DMS79 treated with DMSO at 0.1 percent for 48 hours (cell line): Measurements from ENCODE around the gene HPD.
"Not testable (repeated sequence)": the region's sequence is repeated elsewhere in the genome, so short reads cannot be mapped to it uniquely, and the experiment has no call there.

ENCODE experiments used
- DNase-seq: peaks from one replicate; lab custom pipeline; 2025; lab: John Stamatoyannopoulos, UW

HPD gene

DNA sequence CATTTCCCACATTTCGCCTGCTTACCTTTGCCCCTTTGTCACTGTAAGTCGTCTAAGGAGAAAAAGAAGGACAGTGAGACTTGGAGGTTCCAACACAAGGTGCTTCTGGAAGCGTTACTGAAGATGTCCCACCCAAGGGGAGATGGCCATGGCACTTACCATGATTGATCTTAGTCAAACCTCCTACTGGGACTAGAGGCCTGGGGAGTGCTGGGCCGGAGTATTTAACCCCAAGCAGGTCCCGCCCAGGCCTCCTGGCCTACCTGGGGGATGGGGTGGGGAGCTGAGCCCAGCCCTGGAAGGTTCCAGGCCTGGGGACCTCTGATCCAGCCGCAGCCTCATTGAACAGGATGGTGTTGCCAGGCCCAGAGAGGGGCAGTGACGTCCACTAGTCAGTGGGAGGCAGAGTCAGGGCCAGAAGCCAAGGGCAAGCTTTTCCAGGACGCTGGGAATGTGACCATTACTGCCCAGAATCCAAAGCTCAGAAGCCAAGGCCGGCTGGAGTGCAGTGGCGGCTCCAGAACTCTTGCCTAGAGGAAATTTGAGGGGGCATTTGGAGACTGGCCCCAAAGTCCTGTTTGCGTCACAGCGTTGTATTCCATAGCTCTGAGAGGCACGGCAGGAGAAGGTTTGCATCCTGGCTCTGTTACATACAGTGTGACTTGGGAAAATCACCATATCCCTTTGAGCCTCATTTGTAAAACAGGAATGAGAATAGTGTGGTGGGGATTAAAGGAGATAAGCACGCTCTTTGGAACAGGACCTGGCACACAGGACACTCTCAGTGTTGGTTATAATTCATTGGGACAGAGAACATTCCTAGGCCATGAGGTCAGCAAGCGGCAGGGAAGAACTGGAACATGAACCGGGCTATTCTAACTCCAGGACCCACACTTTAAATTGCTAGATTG lies at the start of gene HPD:
HPD (minus strand) TSS at position 198 of the 911 bp plus-strand sequence; CDS start at position 162, 36 bp downstream.
- no peak for DNase-seq

DNA sequence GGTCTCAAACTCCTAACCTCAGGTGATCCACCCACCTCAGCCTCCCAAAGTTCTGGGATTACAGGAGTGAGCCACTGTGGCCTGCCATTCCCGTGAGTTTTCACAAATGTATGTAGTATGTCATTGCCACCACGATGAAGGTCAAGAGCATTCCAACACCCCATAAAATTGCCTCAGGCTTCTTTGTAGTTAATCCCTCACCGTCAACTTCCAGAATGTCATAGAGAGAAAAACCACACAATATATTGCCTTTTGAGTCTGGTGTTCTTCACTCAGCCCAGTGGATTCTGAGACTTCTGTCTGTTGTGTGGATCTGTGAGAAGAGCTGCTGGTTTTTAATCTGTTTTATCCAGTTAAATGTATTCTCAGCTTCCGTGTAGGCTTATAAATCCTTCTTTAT lies 47.1 kb upstream of the HPD start:
- DNase-seq, result no peak

DNA sequence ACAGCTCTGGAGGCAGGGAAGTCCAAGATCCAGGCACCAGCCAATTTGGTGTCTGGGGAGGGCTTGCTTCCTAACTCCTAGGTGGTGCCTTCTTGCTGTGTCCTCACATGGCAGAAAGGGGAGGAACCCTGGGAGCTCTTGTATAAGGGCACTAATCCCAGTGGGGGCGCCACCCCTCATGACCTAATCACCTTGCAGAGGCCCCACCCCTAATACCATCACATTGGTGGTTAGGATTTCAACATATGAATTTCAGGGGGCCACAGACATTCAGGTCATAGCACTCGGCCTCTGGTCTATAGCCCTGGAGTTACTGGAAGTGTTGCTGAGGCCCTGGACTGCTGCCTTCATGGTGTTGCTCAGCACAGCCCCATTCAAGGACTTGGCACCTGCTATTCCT lies 44.5 kb upstream of the HPD start:
- DNase-seq, result no peak

DNA sequence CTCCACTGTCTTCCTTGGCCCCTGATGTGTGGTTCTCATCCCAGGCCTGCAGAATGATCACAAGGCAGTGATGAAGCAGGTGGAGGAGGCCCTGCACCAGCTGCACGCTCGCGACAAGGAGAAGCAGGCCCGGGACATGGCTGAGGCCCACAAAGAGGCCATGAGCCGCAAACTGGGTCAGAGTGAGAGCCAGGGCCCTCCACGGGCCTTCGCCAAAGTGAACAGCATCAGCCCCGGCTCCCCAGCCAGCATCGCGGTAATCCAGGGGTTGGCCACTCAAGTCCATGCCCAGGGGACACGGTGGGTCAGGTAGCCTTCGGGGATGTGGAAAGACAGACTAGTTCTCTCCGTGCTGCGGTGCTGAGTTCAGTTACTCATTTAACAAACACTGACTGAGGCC lies 40.9 kb upstream of the HPD start:
- DNase-seq, result no peak

DNA sequence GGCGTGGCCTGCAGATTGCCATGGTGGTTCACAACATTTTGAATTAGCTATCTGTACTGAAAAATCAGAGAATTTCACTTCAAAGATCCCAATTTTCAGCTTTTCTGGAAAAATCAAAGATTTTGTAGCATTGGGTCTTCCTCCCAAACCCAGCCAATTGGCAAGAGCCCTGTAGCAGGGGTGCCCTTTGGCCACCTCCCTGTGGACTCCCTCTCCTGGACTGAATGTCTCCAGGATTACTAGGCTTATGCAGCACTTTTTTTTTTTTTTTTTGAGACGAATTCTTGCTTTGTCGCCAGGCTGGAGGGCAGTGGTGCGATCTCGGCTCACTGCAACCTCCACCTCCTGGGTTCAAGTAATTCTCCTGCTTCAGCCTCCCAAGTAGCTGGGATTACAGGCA lies 39.6 kb upstream of the HPD start:
- DNase-seq, result no peak

DNA sequence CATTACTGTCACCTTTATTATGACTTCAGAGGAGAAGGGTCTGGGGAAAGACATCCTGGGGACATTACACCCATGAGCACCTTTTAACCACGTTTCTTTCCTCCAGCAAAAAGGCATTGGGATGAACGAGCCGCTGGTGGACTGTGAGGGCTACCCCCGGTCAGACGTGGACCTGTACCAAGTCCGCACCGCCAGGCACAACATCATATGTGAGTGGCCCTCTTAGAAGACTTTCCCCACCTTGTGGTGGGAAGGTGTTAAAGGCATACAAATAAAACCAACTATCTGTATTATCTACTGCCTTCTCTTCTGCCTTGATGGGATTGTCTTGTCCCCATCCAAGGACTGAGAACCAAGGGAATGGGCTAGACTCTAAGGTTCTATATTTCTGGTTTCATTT lies 36.0 kb upstream of the HPD start:
- no peak for DNase-seq

DNA sequence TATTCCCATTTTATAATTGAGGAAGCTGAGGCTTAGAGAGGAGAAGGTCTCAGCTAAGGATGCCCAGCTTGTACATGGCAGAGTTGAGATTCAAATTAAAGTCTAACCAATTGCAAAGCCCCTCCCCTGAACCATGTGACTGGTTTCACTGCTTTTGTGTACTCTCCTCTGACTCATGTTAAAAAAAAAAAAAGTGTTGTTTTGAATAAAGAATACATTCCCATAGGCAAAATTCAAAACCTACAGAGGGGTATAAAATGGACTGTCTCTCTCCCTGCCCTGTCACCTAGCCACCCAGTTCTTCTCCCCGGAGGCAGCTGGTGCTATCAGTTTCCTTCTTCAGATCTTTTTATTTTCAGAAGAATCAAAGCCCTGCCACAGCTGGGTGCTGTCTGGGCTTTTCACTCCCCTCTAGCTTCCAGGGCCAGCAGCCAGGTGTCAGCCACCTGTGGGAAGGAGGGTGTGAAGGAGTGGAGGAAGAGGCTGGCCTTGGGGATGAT lies 35.4 kb upstream of the HPD start:
- peak; percentile 24 for DNase-seq

DNA sequence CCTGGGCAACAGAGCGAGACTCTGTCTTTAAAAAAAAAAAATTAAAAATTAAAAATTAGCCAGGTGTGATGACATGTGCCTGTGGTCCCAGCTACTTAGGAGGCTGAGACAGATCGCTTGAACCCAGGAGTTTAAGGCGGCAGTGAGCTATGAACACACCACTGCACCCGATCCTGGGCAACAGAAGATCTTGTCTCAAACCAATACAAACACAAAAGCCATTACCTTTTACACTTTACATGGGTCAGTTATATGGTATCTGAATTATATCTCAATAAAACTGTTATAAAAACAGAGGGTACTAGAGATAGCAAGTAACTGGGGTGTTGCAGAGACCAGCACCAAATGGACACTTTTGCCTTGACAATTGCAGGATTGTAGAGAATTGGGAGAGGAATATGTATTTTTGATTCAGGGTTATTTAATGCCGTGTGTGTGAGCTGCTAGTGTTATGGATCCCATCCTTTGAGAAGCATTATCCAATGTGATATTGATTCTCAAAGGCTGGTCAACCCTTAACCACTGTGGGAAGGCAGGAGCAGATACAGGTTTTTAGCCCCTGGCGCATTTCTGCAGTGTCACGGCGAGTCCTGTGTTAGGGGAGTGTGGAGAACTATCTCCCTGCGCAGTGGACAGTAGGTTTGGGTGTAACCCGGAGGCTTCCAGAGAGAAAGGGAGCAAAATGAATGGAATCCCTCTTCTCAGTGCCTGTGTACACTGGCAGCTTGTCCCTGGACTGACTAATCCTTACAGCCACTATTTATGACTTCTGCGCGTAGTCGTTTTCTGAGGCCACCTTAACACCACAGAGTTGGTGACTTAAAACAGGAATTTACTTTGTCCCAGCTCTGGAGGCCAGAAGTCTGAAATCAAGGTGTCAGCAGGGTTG lies 34.3 kb upstream of the HPD start:
- no peak for DNase-seq

DNA sequence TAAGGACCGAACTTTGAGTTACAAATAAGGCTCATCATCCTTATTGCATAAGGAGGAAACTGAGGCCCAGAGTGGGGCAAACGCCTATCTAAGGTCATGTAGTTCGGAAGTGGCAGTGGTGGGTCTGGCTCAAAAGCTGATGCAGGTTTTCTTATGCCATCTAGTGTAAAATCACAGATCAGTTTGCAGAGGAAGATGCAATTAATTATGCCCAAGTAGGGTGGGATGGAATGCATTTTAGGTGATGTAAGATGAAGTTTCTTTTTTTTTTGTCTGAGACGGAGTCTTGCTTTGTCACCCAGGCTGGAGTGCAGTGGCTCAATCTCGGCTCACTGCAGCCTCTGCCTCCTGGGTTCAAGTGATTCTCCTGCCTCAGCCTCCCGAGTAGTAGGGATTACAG lies 31.0 kb upstream of the HPD start:
- not testable (repeated sequence) for DNase-seq

DNA sequence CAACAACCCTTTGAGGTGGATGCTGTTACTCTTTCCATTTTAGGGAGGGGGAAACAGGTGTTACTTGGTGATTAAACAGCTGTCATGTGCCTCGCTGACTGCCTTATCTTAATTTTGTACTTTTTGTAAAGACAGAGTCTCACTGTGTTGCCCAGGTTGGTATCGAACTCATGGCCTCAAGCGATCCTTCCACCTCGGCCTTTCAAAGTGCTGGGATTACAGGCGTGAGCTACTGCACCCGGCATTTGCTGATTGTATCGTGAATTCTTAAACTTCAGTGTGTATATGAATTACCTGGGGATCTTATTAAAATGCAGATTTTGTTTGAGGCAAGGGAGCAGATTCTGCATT lies 30.6 kb upstream of the HPD start:
- DNase-seq, result no peak

DNA sequence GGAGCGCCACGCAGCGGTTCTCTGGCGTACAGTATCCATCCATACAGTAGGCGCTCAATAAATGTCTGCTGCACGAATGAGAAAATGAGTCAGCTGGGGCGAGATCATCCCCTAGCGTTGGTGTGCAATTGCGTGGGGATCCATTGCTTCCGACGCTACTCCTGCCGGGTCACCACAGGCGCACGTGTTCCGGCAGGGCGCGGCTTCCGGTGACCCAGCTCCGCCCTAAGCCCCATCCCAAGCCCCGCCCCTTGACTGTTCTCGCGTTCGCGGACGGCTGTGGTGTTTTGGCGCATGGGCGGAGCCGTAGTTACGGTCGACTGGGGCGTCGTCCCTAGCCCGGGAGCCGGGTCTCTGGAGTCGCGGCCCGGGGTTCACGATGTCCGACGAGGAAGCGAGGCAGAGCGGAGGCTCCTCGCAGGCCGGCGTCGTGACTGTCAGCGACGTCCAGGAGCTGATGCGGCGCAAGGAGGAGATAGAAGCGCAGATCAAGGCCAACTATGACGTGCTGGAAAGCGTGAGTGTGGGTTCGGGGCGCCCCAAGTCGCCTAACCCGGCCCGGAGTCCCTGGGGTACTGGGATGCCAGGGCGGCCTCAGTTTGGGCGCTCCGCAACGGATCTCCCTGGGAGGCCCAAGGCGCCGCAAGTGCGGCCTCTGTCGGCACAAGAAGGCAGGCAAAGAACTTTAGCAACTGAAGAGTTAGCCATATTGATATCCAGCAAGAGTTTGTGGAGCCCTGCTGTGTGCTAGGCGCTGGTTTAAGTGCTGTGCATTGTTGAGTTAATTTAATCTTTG lies 30.0 kb upstream of the HPD start, which contains the start of gene PSMD9:
PSMD9 (plus strand) TSS at position 313 of the 796 bp plus-strand sequence; CDS start at position 380, 67 bp downstream.
- peak; percentile 93 for DNase-seq

DNA sequence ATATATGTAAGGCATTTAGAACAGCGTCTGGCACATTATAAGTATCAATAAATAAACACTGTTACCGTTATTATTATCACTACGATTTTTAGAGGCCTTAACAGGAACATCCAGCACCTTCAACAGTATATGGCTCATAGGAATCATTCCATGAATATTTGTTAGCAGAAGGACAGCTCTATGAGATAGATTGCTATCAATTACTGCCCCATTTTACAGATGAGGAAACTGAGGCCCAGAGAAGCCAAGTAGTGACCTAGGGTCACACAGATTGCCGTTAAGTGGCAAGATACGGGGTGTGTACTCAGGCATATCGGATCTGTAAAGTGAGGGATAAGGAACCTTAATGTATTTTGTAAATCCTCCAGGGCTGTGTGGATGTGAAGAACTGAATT lies 29.4 kb upstream of the HPD start:
- no peak for DNase-seq

DNA sequence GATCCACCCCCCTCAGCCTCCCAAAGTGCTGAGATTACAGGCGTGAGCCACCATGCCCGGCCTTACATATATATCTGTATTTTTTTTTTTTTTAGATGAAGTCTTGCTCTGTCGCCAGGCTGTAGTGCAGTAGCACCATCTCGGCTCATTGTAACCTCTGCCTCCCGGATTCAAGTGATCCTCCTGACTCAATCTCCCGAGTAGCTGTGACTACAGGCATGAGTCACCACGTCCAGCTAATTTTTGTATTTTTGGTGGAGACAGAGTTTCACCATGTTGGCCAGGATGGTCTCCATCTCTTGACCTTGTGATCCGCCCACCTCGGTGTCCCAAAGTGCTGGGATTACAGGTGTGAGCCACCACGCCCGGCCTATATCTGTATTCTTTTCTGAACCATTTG lies 26.5 kb upstream of the HPD start:
- not testable (repeated sequence) for DNase-seq

DNA sequence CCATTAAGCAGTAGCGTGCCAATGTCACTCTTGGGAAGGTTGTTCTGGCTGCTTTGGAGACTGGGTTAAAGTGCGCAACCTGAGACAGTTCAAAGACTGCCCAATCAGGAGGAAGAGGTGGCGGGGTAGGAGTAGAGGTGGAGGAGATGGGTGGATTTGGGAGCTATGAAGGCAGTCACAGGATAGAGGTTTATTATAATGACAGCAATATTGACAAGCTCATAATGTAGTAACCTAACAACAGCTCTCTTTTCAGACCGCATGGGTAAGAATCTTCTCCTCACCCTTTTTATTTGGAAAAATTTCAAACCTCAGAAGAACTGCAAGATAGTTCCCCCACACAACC lies 24.6 kb upstream of the HPD start:
- DNase-seq, result peak; percentile 11

DNA sequence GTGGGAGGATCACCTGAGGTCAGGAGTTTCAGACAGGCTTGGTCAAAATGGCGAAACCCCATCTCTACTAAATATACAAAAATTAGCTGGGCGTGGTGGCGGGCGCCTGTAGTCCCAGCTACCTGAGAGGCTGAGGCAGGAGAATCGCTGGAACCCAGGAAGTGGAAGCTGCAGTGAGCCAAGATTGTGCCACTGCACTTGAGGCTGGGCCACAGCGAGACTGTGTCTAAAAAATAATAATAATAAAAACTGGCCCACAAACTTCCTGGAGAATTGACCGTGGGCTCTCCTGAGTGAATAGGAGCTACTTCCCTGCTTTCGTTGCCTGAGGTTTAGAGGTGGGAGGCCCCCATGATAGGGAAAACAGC lies 17.4 kb upstream of the HPD start:
- DNase-seq, result not testable (repeated sequence)

DNA sequence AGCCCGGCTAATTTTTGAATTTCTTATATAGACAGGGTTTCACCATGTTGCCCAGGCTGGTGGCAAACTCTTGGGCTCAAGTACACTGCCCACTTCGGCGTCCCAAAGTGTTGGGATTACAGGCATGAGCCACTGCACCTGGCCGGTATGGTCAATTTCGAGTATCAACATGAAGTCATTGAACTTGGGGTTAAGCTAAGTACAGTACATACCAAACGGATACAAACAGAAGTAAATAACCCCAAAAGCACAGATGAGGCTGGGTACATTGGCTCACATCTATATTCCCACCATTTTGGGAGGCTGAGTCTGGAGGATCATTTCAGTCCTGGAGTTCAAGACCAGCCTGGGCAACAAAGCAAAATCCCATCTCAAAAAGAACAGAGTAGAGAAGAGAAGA lies 16.9 kb upstream of the HPD start:
- DNase-seq, result no peak

DNA sequence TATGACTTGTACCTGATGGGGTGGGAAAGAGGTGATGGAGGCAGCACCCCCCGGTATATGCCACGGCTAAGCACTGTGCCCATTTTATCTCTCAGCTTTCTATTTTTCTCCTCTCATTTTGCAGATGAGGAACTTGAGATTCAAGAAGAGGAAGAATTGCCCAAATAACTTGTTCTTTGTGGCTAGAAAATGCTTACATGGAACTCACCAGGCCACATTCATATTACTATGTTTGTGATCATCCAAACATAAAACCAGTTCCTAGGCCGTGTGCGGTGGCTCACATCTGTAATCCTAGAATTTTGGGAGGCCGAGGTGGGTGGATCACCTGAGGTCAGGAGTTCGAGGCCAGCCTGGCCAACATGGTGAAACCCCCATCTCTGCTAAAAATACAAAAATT lies 15.4 kb upstream of the HPD start:
- no peak for DNase-seq

DNA sequence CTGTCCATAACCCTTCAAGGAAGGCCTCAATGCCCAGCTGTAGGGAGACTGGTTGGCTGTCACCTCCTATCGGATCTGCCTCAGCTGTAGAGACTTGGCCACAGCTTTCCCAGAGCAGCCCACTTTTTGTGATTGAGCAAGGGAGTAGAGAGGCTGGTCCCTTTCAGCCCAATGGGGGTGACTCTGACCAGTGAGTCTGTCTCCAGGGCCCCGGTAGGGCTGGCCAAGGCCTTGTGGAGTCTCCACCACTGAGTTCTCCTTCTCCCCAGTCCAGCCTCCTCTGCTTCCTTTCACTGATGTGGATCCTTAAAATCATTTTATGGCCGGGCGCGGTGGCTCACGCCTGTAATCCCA lies 14.5 kb upstream of the HPD start:
- no peak for DNase-seq

DNA sequence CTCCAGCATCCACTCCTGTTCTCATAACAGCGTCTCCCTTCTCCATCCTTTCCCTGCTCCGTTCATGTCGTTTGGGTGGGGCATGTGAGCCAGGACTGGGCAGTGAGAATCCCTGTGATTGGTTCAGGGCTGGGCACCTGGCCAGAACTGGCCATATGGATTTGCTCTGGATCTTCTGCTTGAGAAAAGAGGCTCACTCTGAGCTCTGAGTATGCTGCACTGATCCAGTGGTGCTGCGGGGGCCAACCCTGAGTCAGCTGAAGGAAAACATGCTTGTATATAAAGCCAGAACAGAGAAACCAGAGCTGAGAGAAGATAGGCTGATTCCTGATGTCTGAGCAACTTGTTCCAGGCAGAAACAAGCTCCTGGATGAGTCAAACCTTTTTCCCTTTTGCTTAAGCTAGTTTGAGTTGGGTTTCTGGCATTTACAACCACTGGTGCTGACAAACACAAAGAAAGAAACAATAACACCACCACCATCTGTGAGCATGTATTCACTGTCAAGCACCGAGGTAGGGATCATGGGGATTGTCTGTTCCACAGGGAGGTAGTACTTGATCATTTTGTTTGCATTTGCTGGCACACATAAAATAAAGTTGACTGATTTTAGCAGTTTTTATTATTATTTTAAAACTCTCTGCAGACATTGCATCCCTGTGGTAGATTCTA lies 14.0 kb upstream of the HPD start:
- DNase-seq, result no peak

DNA sequence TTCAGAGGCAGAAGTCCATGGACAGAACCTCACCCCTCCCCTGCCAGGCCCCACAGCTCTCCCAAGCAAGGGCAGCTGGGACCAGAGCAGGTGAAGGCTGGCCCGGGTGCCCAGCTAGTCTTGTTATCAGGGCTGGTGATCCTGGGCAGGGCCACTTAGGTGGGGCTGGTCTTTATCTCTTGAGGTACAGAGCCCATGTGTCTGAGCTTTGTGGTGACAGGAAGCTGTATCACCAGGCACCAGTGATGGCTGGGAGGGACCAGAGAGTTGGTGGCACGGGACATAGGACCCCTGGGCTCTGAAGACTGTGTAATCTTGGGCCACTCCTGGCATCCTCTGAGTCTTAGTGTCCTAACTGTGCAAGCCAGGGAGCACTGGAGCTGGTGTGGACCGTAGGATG lies 12.8 kb upstream of the HPD start:
- DNase-seq, result no peak

DNA sequence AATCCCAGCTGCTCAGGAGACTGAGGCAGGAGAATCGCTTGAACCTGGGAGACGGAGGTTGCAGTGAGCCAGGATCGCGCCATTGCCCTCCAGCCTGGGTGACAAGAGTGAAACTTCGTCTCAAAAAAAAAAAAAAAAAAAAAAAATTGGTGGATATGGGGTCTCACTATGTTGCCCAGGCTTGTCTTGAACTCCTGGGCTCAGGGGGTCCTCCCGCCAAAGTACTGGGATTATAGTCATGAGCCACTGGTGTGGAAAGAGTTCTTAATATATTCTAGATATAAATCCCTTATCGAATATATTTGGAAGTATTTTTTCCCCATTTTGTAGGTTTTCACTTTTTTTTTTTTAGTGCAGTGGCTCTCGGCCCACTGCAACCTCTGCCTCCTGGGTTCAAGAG lies 10.6 kb upstream of the HPD start:
- DNase-seq, result not testable (repeated sequence)

DNA sequence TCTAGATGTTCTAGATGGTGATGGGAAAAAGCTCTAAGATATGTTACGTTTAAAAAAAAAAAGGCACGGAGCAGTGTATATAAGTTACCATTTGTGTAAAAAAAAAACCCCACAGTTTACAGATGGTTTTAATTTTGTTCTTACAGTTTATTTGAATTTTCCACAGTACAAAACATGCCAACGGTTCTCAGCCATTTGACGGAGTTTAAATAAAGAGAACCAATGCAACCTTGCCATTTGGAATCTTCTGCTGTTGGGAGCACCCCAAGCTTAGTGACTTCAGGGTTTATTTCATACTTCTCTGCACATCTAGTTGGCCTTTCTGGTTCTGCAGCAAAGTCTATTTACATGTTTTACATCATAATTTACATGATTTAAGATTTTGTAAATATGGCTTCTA lies 7.7 kb upstream of the HPD start:
- no peak for DNase-seq
